NCI-H2196 (cell line): ENCODE data around the gene CDH12.
"Not testable (repeated sequence)": the region's sequence is repeated elsewhere in the genome, so short reads cannot be mapped to it uniquely, and the experiment has no call there.

Experiments used
- DNase-seq: peaks from one replicate; lab custom pipeline; 2025; ENCODE audit not compliant: unreplicated experiment; lab: John Stamatoyannopoulos, UW

Gene CDH12

DNA sequence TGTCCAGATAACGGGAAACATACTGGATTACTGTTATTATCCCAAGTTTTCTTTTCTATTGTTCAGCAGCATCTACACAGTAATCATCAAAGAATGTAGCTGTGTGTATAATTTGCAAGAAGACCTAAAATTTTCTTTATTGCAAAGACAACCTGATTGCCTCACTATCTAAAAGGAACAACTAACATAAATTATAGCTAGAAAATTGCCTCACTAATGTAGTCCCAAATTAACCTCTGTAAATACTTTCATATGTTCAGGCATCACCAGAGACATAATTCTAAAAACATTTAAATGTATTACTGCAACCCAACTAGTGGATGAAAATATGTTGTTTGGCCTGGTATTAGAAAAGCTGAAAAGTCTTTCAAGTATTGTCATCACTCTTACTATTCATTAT is 275.4 kb downstream of the CDH12 start:
- DNase-seq: no peak

- DNase-seq: no peak
Observed at GRCh38 chr5:22577006-22577405, 276.1 kb downstream of the CDH12 start.

DNA sequence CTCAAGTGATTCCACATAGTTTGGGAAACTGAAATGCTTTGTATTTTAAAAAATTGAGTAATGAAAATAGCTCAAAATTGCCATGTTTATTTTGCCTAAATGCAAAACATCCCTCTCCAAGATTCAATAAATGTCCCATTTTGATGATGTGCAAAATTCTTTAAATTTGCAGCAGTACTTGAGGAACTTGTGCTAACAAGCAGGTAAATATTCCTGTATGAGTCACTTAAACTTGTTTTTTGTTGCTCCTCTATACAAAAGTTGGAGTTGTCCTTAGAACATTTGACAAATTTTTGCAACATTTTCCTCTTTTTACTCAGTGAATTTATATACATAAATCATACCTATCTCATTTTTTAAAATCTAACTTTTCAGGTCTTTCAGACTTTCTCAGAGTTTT is 280.2 kb downstream of the CDH12 start:
- no peak for DNase-seq

DNA sequence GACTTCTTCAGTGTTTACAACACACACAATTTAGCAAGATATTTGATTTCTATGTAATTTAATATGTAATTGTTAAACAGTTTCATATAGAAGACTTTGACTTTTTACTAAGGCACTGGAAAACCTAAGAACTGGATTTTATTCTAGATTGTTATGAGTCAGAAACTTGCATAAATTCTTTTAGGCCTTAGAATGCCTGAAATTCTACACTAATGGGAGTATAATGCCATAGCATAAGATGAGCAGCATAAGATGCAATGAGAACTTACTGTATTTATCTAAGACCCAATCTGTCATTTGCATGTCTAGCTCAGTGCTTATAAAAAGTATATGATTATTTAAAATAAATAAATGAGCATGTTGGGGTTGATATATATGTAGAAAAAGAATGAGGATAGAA is 285.2 kb downstream of the CDH12 start:
- no peak for DNase-seq

DNA sequence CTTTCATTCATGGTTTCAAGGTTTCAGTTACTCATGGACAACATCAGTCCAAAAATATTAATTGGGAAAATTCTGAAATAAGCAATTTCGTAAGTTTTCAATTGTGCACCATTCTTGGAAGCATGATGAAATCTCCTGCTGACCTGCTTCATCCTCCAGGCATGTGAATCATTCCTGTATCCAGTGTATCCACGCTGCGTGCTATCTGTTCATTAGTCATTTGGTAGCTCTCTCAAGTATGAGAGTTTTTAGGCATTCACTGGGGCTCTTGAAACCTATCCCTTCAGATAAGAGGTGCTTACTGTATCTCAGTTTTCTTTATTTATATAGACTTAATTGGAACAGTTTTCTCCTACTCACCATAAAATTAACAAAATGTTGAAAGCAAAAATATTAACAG is 293.0 kb downstream of the CDH12 start:
- no peak for DNase-seq

DNA sequence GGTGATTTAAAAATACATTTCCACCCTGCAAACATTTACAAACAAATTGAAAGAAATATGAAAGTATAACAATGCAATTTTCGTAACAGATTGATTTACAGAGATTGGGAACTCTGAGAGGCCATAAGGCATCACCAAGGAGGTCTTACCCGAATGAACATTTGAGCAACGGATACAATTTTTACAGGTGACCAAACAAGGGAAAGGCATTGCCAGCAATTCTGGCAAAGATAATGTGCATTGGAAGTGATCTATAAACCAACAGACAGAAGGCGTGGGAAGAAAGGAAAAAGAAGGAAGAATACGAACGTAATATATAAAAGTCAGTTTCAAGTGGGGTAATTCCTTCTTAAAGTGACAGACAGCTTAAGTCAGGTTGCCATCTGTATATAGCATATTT is 295.9 kb downstream of the CDH12 start:
- no peak for DNase-seq

DNA sequence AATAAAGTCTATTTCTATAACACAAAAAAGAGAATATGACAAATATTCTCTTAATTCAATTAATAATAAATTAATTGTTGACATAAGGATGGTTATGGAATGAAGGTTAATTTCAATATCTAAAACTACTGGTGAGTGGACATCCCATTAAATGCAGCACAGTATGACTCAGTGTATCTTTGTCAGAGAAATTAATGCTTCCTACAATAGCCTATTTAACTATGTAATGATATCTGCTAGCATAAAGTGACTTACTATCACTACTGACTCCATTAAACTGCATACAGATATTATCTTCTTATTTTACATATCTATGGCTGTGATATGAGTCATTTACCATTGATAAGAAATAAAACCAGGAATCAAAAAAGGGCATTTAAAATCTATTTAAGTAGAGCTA is 298.7 kb downstream of the CDH12 start:
- DNase-seq: no peak

DNA sequence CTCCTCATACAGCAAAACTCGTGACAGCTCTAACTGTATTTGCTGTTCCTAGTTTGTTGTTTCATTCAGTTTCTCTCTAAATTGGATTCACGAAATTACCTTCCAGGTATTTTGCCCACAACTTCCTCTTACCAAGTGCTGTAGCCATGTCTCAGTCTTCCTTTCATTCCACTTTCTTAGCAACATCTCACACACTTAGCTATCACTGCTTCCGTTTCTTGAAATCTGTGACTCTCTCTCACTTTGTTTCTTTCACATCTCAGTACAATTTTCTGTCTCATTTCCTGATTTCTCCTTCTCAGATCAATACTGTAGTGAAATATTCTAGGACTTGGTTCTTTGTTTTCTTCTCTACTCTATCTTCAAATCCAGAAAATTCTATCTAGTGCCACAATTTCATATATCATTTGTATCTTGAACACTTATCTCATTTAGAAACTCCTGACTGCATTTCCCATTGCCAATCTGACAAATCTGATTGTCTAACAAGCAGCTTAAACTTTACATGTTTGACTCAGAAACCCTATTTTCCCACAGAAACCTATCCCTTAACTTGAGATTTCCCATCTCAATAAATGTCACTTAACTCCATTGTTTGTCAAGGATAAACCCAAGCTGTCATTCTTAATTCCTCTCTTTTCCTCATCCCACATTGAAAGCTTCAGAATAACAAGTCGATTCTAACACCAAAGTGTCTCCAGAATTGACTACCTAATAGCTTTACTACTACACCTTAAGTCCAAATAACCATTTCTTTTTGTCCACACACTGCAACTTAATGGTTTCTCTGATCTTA is 303.1 kb downstream of the CDH12 start:
- no peak for DNase-seq

- DNase-seq: no peak
Observed at GRCh38 chr5:22542340-22542739, 310.8 kb downstream of the CDH12 start.

- DNase-seq: peak; percentile 3
Observed at GRCh38 chr5:22541037-22541436, 312.1 kb downstream of the CDH12 start.

DNA sequence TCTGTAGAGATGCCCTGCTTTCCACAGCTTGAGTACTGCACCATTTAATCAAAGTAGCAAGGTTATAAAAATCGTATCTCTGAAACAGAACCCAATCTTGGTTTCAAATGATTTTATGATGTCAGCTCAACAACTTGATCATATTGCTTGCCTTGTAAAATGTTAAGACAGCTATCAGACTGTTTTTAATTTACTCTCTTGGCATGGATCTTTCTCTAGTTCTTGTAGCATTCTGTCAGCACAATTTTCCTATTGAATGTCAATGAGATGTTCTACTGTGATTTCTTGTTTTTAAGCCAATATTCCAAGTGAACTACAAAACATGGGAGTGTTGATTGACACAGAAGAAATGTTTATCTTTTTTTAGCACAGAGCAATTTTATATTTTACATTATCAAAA is 313.4 kb downstream of the CDH12 start:
- no peak for DNase-seq

DNA sequence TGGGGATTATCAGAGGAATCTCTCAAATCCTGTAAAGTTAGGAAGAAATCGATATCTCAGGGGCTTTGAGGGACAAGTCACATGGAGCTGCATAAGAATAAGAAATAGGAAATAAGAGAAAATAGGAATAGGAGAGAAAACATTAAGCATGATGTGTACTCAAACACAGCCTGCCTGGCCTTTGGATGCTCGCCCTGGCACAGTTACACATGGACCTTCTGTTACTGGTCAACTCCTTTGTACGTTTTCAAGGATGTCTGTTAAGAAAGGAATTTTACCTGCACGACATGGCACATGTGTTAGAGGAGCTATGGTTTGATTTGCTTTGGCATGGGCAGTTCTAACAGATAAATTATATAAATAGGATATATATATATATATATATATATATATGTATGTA is 321.2 kb downstream of the CDH12 start:
- DNase-seq: no peak

- no peak for DNase-seq
Observed at GRCh38 chr5:22521521-22521920, 331.6 kb downstream of the CDH12 start.

DNA sequence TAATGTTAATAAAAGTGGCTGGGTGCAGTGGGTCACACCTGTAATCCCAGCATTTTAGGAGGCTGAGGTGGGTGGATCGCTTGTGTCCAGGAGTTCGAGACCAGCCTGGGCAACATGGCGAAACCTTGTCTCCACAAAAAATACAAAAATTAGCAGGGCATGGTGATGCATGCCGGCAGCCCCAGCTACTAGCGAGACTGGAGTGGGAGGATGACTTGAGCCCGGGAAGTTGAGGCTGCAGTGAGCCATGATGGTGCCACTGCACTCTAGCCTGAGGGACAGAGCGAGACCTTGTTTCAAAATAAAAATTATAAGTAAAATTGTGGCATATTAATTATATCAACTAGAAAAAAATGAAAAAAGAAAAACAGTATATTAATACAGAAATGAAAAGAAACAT is 336.6 kb downstream of the CDH12 start:
- DNase-seq: not testable (repeated sequence)

- DNase-seq: no peak
Observed at GRCh38 chr5:22514231-22514630, 338.9 kb downstream of the CDH12 start.

- no peak for DNase-seq
Observed at GRCh38 chr5:22505891-22506290, 347.3 kb downstream of the CDH12 start.

DNA sequence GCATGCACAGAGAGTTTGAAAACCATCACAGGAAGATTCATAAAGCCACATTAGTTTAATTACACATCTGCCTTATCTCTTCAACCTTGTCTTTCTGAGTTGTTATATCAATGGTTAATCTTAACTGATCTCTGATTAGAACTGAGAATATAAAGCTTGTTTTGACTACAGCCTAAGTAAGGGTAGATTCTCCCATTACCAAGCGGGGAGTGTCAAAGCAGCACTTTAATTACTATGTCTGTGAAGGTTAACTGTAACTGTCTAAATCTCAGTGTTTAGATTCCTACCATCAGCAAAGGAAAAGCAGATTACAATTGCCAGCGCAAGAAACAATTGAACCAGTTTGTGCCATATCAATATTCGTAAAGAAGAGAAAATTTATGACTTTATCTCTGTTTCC is 348.7 kb downstream of the CDH12 start:
- DNase-seq: no peak

- DNase-seq: no peak
Observed at GRCh38 chr5:22500556-22500955, 352.6 kb downstream of the CDH12 start.

GRCh38 chr5:22496666-22497065 is 356.5 kb downstream of the CDH12 start:
- no peak for DNase-seq

DNA sequence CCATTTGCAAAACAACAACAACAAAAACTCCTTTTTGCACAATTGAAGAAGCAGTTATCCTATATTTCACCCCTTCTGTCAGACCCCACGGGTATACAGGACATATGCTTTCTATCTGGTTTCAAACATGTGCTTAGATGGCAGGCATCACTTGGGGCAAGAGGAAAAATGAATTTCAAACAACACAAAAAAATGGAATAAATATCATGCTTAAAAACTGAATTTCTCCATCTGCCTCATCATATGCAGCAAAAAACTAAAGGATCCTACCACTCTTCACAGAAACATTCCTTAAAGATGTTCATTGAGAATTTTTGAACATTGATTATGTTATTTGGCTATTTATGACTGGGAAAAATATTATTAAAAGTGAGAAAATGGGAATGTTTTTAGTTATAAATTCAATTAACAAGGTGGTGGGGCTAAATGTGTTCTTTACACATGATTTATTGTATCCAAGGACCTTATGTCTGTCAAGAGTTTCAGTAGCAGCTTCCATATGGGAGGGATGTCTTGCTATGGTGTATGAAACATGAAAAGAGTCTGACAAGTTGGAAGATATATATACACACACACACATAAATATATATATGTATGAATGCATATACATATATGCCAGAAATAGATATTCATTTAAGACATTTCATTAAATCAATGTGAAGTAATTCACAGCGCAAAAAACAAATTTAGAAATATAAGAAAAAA is 358.0 kb downstream of the CDH12 start:
- no peak for DNase-seq

DNA sequence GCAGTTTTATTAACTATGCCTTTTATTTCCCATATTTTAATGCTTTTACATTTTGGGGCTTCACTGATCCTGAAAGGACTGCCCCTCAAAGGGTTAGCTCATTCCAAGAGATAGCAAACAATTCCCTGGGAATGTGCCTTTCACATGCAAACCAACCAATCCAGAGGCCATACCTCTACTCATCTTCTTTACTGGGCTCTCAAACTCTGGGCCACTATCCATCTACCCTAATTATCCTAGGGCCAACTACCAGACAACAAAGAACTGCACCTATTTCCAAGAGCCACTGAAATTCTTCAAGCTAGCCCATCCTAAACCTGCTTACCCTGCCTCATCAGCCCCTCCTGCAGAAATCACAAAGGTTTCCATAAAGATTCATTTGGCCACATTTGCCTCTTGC is 364.7 kb downstream of the CDH12 start:
- no peak for DNase-seq

DNA sequence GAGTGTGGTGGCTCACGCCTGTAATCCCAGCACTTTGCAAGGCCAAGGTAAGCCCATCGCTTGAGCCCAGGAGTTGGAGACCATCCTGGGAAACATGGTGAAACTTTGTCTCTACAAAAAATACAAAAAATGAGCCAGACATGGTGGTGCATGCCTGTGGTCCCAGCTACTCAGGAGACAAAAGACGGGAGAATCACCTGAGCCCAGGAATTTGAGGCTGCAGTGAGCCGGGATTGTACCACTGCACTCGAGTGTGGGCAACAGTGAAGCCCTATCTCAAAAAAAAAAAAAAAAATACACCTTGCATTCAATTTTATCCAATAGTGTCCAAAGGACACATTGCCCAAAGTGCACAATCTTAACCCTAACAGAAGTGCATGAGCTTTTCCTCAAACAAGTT is 372.8 kb downstream of the CDH12 start:
- DNase-seq: no peak

DNA sequence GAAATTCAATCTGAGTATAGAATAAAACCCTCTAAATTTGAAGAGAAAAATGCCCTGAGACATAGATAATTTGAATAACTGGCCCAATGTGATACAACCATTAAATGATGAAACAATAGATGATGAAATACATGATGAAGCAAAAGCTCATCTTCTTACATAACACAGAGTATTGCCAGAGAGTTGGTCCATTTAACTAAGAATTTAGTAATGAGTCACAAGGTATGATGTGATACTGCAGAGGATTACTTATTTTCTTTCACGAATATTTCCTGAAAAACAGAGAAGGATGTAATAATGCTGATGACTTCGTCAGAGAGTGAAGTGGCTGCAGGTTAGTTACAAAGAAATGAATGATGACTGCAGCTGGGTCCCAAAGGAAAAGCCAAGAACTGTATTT is 379.3 kb downstream of the CDH12 start:
- DNase-seq: no peak
